Neuronal stem cell (in vitro differentiated cells): ENCODE data around the gene MAP1B.

Source experiments
- DNase-seq: peaks from one replicate; pipeline ENCODE4 v3.0.0-alpha.2; 2013; ENCODE audit warnings: low spot score
- H2AFZ ChIP-seq: one replicate; pipeline ENCODE4 v1.6.1; 2013; ENCODE audit warnings: mild to moderate bottlenecking, low read length, inconsistent platforms
- H2AK5ac ChIP-seq: 2 replicates; pipeline ENCODE4 v1.6.1; 2013; ENCODE audit warnings: low read depth, mild to moderate bottlenecking, inconsistent platforms, low read length, moderate library complexity, mixed read lengths
- H2BK120ac ChIP-seq: 2 replicates; pipeline ENCODE4 v1.6.1; 2013; ENCODE audit warnings: low read depth, mild to moderate bottlenecking, inconsistent platforms, low read length, moderate library complexity, mixed read lengths
- H2BK12ac ChIP-seq: one replicate; pipeline ENCODE4 v1.6.1; 2013; ENCODE audit warnings: low read length, inconsistent platforms
- H2BK15ac ChIP-seq: 2 replicates; pipeline ENCODE4 v1.6.1; 2013; ENCODE audit warnings: mild to moderate bottlenecking, low read length, inconsistent platforms, mixed read lengths
- H2BK5ac ChIP-seq: one replicate; pipeline ENCODE4 v1.6.1; 2013; ENCODE audit warnings: inconsistent platforms, mild to moderate bottlenecking, low read length, moderate library complexity
- H3K14ac ChIP-seq: one replicate; pipeline ENCODE4 v1.6.1; 2013; ENCODE audit warnings: low read length, inconsistent platforms
- H3K18ac ChIP-seq: 2 replicates; pipeline ENCODE4 v1.6.1; 2013; ENCODE audit warnings: low read length, inconsistent platforms
- H3K23ac ChIP-seq: 2 replicates; pipeline ENCODE4 v1.6.1; 2013; ENCODE audit warnings: low read depth, mild to moderate bottlenecking, mixed read lengths, low read length, inconsistent platforms; ENCODE audit not compliant: poor library complexity
- H3K27ac ChIP-seq: replicated peaks from 3 replicates; pipeline ENCODE4 v1.5.1; 2013; ENCODE audit warnings: low read length, inconsistent platforms
- H3K27me3 ChIP-seq, 3 experiments: 2 replicates each; pipeline ENCODE4 v1.6.1; 2013; ENCODE audit warnings: low read length in 3 of 3, mild to moderate bottlenecking in 2 of 3, inconsistent platforms in 1 of 3, low read depth in 1 of 3, mixed read lengths in 1 of 3, moderate library complexity in 1 of 3; ENCODE audit not compliant: control insufficient read depth in 3 of 3, insufficient read depth in 3 of 3
- H3K36me3 ChIP-seq, 2 donors: replicated peaks in 1 of 2; 2 replicates each; pipeline ENCODE4 v1.6.1; 2013; ENCODE audit warnings: low read length in 2 of 2; ENCODE audit not compliant: control insufficient read depth in 2 of 2, insufficient read depth in 2 of 2
- H3K4ac ChIP-seq: 2 replicates; pipeline ENCODE4 v1.6.1; 2013; ENCODE audit warnings: inconsistent platforms, mild to moderate bottlenecking, low read length, moderate library complexity
- H3K4me1 ChIP-seq, 2 donors: 1 replicate in 1 of 2; 2 replicates in 1 of 2; pipeline ENCODE4 v1.6.1; 2013; ENCODE audit warnings: low read length in 2 of 2, low read depth in 1 of 2; ENCODE audit not compliant: control insufficient read depth in 2 of 2, insufficient read depth in 1 of 2
- H3K4me2 ChIP-seq: one replicate; pipeline ENCODE4 v1.6.1; 2013; ENCODE audit warnings: mild to moderate bottlenecking, low read length, inconsistent platforms; ENCODE audit not compliant: insufficient read depth, poor library complexity, severe bottlenecking
- H3K4me3 ChIP-seq, 2 donors: 2 replicates each; pipeline ENCODE4 v1.5.1; 2013; ENCODE audit warnings: low read length in 2 of 2, mild to moderate bottlenecking in 2 of 2, inconsistent platforms in 1 of 2, moderate library complexity in 1 of 2
- H3K79me1 ChIP-seq: one replicate; pipeline ENCODE4 v1.6.1; 2013; ENCODE audit warnings: low read depth, mild to moderate bottlenecking, inconsistent platforms, low read length, moderate library complexity
- H3K9ac ChIP-seq: one replicate; pipeline ENCODE4 v1.6.1; 2013; ENCODE audit warnings: mild to moderate bottlenecking, low read depth, low read length, inconsistent platforms; ENCODE audit not compliant: poor library complexity
- H3K9me3 ChIP-seq, 2 donors: replicated peaks in 1 of 2; 2 replicates each; pipeline versions ENCODE3 to v1.6.1; 2013; ENCODE audit warnings: low read length in 2 of 2, mild to moderate bottlenecking in 2 of 2, inconsistent platforms in 1 of 2, low read depth in 1 of 2, mixed read lengths in 1 of 2, moderate library complexity in 1 of 2; ENCODE audit not compliant: control insufficient read depth in 2 of 2, insufficient read depth in 1 of 2
- H4K8ac ChIP-seq: one replicate; pipeline ENCODE4 v1.6.1; 2013; ENCODE audit warnings: low read depth, mild to moderate bottlenecking, inconsistent platforms, low read length, moderate library complexity
- H4K91ac ChIP-seq: one replicate; pipeline ENCODE4 v1.6.1; 2013; ENCODE audit warnings: low read length, low read depth, mild to moderate bottlenecking, inconsistent platforms; ENCODE audit not compliant: poor library complexity
- WGBS, 2 donors: extraction: QIAGEN DNeasy Blood & Tissue Kit; methylation state at CpG; one replicate each; pipeline ENCODE4 v1.1.7; 2013; ENCODE audit warnings: missing lambda C conversion rate in 2 of 2, mixed read lengths in 1 of 2; ENCODE audit not compliant: insufficient read length in 2 of 2, insufficient replicate concordance in 1 of 2; ENCODE audit errors: extremely low coverage in 2 of 2; 5-methylcytosine and 5-hydroxymethylcytosine counted together

MAP1B gene

DNA sequence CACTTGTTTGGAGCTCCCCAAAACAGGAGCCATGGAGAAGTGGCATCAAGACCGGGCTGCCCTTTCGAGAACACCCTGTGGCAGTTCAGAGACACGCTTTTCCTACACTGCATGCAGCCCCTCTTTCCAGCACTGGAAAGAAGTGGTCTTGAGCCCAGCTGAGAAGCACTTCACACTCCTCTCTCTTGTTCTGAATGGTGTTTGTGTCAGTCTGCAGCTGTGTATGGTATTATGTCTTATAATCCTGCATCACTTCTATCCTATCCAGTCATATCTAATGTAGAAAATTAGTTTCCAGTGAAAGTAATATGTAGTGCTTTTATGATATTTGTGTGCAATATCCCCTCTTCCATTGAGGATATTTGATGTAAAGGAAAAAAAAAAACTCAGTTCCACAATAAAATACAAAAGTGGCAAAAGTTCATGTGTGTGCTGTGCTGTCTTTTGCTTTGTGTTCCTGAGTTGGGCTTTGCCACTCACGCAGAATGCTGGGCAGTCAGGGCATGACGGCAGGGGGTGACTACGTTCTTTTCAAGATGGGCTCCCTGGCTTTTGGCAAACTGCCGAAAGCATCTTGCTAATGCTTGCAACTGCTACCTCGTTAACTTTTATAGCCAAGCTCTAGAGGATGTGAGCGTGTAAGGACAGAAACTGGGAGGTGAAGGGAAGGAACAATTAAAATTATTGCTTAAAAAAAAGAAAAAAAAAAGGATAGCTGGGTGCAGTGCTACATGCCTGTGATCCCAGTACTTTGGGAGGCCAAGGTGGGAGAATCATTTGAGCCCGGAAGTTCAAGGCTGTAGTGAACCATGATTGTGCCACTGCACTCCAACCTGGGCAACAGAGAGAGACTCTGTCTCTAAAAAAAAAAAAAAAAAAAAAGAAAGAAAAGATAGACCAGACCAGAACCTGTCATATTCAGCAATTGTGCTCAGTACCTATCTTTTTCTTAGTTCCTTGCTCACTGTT is 102.2 kb downstream of the MAP1B start:
- no peak overlapping the region for H3K4ac ChIP-seq
- no CpG with 5 or more reads among the region's 10 CpGs for WGBS, 2 donors
- no peak for DNase-seq
- no peak overlapping the region for H2AK5ac ChIP-seq
- H4K8ac ChIP-seq = no peak overlapping the region
- H2AFZ ChIP-seq = no peak overlapping the region
- H3K27me3 ChIP-seq = no peaks in the 10 kb centered on the region
- no peak overlapping the region for H3K23ac ChIP-seq
- H3K9me3 ChIP-seq = no peaks in the 10 kb centered on the region
- H3K4me3 ChIP-seq = no peak overlapping the region
- H3K4me1 ChIP-seq = peaks cover 9 to 10% of the 10 kb centered on the region in 2 donors
- H2BK5ac ChIP-seq = no peak overlapping the region
- no peak overlapping the region for H3K14ac ChIP-seq
- no peak overlapping the region for H4K91ac ChIP-seq
- H3K27ac ChIP-seq = no peak overlapping the region
- H3K36me3 ChIP-seq = peaks cover 16 to 51% of the 10 kb centered on the region in 2 donors
- H3K18ac ChIP-seq = no peak overlapping the region
- H2BK120ac ChIP-seq = no peak overlapping the region
- H3K9ac ChIP-seq = no peak overlapping the region
- H3K79me1 ChIP-seq = no peaks in the 10 kb centered on the region
- no peak overlapping the region for H2BK15ac ChIP-seq
- no peak overlapping the region for H3K4me2 ChIP-seq
- no peak overlapping the region for H2BK12ac ChIP-seq

DNA sequence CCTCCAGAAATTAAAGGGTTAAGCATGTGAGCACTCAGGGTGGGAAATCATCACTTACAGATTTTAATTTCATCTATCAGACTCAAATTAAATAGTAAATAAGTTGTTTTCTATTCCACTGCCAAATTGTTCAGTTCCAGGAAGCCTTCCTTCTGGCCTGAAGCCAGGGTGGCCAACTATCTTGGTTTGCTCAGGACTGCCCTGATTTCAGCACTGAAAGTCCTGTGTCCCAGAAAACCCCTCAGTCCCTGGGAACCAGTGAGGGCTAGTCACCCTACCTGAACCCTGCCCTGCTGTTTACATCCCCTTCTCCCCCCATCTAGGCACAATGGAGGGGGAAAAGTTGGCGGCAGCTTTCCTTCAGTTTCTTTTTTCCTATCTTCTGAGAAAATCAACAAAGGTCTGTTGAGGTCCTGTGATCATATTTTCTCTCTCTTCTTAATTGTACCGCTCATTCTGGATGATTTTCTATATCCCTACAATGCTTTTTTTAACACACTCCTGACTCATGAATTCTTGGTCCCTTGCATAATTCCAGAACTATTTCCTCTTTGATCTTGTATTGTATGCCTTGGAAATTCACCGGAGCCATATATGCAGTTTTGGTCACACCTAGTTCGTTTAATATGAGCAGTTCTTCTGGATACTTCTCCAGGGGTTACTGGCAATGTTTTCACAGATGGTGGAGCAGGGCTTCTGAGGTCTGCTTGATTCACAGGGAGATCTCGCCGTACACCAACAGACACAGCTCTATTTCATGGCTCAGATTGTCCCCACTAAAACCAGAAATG is 103.8 kb downstream of the MAP1B start:
- Histone ChIP-seq H3K4me1 (peaks cover 9 to 10% of the 10 kb centered on the region in 2 donors), H3K36me3 (peaks cover 6 to 35% of the 10 kb centered on the region in 2 donors), H3K23ac (no peak overlapping the region), H2AK5ac (no peak overlapping the region), H3K27ac (no peak overlapping the region), H4K8ac (no peak overlapping the region), H2BK5ac (no peak overlapping the region), H3K9ac (no peak overlapping the region), H3K18ac (no peak overlapping the region), H2BK15ac (no peak overlapping the region), H3K4me2 (no peak overlapping the region), H3K14ac (no peak overlapping the region), H3K4me3 (no peak overlapping the region), H3K27me3 (no peaks in the 10 kb centered on the region), H3K4ac (no peak overlapping the region), H3K79me1 (no peaks in the 10 kb centered on the region), H2BK12ac (no peak overlapping the region), H2BK120ac (no peak overlapping the region), H4K91ac (no peak overlapping the region), H3K9me3 (no peaks in the 10 kb centered on the region), H2AFZ (no peak overlapping the region)
- DNase-seq = no peak
- no CpG with 5 or more reads among the region's 6 CpGs for WGBS, 2 donors

DNA sequence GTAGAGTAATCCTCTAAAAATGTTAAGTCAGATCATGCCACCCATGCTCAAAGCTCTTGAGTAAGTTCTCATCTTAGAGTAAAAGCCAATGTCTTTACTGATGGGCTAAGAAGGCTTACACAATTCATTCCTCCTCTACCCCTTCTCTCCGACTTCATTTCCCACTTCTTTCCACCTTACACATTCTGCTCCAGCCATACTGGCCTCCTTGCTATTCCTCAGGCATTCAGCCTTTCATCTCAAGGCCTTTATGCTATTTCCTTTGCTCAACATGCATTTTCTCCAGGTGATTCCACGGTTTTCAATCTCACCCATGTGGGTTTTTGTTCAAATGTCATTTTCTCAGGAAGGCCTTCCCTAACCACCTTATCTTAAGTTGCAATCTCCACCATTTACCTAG is 104.9 kb downstream of the MAP1B start:
- no peak overlapping the region for H3K27ac ChIP-seq
- no peak for DNase-seq
- no peak overlapping the region for H3K23ac ChIP-seq
- H2BK5ac ChIP-seq = no peak overlapping the region
- no peak overlapping the region for H3K4ac ChIP-seq
- no peak overlapping the region for H2AK5ac ChIP-seq
- no peaks in the 10 kb centered on the region for H3K79me1 ChIP-seq
- H3K4me1 ChIP-seq = peaks cover 10 to 13% of the 10 kb centered on the region in 2 donors
- peaks cover 1 to 32% of the 10 kb centered on the region in 2 donors for H3K36me3 ChIP-seq
- H2AFZ ChIP-seq = no peak overlapping the region
- no peak overlapping the region for H3K18ac ChIP-seq
- H4K8ac ChIP-seq = no peak overlapping the region
- no peak overlapping the region for H4K91ac ChIP-seq
- 100% methylated on average over 1 of the region's 2 CpGs; no CpG with 5 or more reads in 1 of the 2 donors for WGBS, 2 donors
- no peak overlapping the region for H2BK120ac ChIP-seq
- no peak overlapping the region for H3K4me2 ChIP-seq
- H2BK15ac ChIP-seq = no peak overlapping the region
- H3K14ac ChIP-seq = no peak overlapping the region
- no peaks in the 10 kb centered on the region for H3K27me3 ChIP-seq
- H3K9me3 ChIP-seq = no peaks in the 10 kb centered on the region
- no peak overlapping the region for H3K9ac ChIP-seq
- no peak overlapping the region for H2BK12ac ChIP-seq
- no peak overlapping the region for H3K4me3 ChIP-seq

DNA sequence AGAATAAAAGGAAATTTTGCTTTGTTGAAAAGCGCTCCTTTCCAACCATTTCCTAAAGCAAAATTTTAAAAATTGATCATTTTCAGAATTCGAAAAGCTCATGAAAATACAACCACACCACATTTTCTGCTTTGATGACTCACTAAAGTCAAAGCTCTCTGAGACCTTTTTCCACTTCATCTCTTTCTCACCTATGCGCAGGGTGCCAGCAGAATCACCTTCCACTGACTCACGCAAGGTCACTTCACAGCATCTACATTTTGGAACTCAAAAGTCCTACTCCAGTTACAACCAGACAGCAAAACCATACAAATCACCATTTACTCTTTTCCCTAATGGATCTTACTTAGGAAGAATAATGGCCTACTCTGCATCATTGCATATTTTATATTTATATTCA is 106.2 kb downstream of the MAP1B start:
- peaks cover 7 to 32% of the 10 kb centered on the region in 2 donors for H3K36me3 ChIP-seq
- H2BK5ac ChIP-seq = no peak overlapping the region
- no peak overlapping the region for H2AFZ ChIP-seq
- H3K27ac ChIP-seq = no peak overlapping the region
- peaks cover 9 to 17% of the 10 kb centered on the region in 2 donors for H3K4me1 ChIP-seq
- H3K4me2 ChIP-seq = no peak overlapping the region
- H3K23ac ChIP-seq = no peak overlapping the region
- no CpG with 5 or more reads among the region's 4 CpGs for whole genome bisulfite sequencing, 2 donors
- no peak overlapping the region for H4K91ac ChIP-seq
- no peak overlapping the region for H2BK120ac ChIP-seq
- no peaks in the 10 kb centered on the region for H3K9me3 ChIP-seq
- H3K14ac ChIP-seq = no peak overlapping the region
- DNase-seq = no peak
- H3K9ac ChIP-seq = no peak overlapping the region
- H2AK5ac ChIP-seq = no peak overlapping the region
- no peak overlapping the region for H2BK12ac ChIP-seq
- no peak overlapping the region for H3K4ac ChIP-seq
- H3K4me3 ChIP-seq = no peak overlapping the region
- H3K18ac ChIP-seq = no peak overlapping the region
- H2BK15ac ChIP-seq = no peak overlapping the region
- H3K27me3 ChIP-seq = no peaks in the 10 kb centered on the region
- H3K79me1 ChIP-seq = no peaks in the 10 kb centered on the region
- H4K8ac ChIP-seq = no peak overlapping the region
